NK-92 treated with Interleukin-12 subunit alpha and Interleukin-12 subunit beta, amount 100 ng/mL, for 24 hours (cell line): Measurements from ENCODE around the gene FAH.

Experiments used
- DNase-seq: peaks from one replicate; lab custom pipeline; 2025; lab: John Stamatoyannopoulos, UW

The FAH gene

DNA sequence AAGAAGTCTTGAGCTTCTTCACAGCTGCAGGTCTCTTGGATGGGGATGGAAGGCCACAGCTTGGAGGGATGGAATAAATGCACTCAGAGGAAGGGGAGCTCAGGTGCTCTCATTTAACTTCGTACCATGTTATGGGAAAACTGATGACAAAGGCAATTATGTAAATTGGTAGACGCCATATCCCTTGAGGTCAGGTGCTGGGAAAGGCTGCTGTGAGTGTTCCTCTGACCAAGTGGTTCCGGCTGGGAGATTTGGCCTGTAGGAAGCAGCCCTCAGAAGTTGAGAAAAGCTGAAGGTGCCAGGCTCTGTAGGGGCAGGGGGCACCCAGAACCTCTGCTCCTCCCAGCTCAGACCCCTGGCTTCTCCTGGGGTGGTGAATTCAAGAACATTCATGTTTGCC, 47.1 kb downstream of the FAH start:
- no peak for DNase-seq

DNA sequence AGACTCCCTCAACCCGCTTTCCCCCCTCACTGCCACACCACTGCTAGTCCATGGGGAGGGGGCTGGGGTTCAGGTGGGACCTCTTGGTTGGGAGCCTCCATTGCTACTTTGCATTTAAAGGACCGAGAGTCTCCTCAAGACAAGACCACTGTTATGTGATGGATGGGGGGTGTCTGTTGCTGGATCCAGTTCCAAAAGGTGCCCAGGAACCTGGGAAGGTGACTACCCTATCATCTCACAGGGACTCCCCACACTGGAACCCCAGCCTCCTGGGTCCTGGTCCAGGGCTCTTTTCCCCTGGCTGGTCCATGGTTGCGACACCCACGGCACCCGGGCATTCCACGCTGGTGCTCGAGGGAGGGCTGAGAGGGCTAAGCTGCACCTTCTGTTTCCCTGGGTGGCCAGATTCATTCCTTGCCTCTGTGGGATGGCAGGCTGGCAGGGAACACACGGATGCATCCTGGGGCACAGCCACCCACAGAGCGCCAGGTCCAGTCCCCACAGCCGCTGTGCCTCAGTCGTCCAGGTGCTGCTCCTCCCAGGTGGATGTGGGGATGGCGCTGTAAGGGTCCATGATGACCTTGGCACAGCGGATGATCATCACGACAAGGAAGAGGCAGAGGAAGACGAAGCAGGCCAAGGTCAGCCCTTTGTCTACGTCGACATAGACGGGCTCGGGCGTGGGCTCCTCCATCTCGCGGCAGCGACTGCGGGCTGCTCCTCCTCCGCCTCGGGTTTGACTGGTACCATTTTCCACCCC, 48.6 kb downstream of the FAH start:
- DNase-seq: no peak

DNA sequence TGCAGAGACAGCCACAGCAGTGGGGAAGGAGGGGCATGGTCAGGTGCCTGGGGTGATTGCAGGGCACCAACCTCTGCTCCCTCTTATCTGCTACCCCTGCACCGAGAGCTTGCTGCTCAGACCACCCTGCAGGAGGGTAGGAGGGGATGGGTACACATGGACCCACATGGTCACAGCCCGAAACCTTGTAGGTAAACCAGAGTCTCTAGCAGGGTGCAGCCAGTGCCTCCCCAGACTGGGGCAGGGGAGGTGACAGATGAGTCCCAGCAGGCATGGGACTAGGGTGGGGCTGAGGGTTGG, 49.2 kb downstream of the FAH start:
- DNase-seq: no peak

DNA sequence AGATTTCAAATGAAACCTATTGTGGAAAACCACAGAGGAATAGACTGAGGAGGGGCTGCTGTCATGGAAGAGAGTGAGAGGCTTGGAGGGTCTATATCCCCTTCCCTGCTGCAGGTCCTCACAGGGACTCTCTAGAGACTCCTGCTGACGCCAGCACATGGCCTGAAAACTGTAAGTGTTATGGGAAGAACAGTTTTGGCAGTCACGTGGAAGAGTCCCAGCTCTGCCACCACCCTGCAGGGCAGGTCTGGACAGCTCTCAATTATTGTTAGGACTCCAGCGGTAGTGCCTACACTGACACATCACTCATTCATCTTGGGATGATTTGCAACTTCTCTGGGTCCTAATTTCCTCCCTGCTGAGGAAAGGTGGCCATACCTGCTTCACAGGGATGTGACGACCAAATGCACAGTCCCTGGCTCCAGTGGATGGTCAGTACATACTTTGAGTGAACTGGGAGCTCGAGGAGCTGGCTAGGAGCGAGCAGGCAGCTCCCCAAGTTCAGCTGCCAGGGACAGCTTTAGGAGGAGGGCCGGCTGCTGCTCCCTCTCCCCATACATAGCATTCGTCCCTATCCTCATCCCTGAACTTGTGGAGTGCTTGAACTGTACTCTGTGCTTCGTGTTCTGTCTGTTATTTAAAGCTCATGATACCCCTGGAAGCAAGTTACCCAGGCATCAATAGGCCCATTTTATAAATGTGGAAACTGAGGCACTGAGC, 50.0 kb downstream of the FAH start:
- no peak for DNase-seq

GRCh38 chr15:80203361-80203885, 50.6 kb downstream of the FAH start:
- no peak for DNase-seq

DNA sequence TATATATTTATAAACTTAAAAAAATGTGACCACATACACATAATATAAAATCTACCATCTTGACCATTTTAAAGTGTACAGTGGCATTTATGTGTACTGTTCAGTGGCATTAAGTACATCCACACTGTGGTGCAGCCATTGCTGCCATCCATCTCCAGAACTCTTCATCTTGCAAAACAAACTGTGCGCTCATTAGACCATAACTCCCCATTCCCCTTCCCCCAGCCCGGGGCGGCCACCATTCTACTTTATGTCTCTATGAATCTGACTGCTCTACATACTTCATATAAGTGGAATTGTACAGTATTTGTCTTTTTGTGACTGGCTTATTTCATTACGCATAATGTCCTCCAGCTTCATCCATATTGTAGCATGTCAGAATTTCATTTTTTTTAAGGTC, 51.4 kb downstream of the FAH start:
- DNase-seq: no peak

DNA sequence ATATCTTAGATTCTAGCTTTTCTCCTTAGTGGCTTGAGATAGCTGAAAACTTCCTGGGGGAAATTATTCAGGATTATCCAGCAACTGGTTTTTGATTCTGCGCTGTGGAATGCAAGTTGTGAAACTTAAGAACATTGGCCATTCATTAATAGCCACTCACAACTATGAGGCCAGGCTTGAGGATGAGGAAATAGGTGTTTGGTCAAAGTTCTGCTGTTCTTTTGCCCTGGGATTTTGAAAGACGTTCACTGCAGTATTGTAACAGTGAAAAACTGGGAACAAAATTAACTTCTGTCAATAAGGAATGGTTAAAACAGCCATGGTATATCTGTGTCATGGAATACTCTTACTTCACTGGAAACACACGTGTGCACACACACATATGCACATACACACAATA, 55.1 kb downstream of the FAH start:
- DNase-seq: no peak

DNA sequence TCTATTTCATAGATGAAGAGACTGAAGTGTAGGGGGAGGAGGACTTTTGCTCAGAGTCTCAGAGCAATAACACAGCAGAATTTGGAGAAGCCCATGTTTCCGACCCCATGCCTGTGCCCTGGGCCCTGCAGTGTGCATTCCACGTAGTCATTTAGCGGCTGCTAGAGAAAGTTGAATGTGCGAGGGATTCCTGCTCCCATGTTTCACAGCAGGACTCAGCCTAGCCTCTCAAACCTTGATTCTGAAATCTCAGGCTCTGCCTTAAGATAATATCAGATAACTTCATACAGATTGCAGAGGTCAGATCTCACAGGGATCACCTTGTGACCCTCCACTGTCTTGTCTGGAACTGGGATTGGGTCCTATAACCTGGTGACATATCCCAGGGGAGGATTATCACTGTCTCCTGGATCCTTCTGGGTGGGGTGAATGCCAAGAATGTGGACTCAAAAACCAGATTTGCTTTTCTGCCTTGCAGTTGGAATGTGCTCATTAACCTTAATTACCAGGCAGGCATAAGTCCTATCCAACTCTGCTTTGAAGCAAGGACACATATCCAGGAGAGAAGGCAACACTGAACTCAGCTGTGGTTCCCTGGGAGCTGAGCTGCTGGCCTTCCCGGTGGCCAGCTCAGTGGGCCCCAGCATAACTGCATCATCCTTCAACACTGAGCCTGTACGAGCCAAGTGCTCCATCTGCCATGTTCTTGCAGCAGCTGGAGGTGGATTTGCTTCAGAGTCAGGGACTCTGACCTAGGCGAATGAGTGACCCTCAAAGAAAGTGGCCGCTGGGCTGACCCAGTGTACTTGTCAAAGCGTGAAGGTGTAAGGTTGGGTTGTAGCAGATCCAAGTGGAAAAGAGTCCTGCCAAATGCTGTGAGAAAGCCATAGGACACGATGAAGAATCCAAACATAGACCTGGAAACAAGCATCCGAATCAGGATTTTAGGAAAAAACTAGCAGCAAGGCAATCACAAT, 56.2 kb downstream of the FAH start:
- no peak for DNase-seq

DNA sequence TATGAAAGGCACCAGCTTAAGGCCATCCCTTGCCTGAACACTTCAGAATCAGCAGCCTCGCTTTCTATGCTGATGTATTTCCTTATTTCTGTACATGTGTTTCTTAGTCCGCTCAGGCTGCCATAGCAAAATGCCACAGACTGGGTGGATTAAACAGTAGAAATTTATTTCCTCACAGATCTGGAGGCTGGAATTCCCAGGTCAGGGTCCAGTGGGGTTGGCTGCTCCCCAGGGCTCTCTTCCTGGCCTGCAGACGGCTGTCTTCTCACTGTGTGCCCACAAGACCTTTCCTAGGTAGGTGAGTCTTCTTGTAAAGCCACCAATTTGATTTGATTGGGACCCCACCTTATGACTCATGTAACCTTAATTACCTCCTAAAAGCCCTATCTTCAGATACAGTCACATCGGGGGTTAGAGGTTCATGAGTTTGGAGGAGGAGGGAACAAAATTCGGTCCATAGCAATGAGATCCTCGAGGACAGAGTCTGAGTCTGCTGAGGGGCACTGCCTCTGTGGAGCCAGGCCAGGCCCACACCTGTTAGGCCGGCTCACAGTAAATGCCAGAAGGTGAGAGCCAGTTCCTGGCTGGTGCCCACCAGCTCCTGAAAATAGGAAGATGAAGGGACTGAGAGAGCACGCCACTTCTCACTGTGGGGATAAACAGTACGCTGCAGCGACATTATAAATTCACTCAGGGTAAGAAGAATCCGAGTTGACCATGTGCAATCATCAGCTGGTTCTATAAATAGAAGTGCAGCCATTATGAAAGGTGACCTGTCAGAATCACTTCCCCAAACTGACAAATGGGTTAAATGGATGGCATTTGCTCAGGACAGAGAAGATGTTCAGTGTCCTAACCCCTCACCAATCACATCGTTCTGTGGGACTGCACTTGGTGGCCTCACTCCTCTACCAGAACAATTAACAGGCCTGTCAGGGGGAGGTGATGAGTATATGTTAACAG, 58.1 kb downstream of the FAH start:
- DNase-seq: no peak

GRCh38 chr15:80211976-80212375, 59.2 kb downstream of the FAH start:
- no peak for DNase-seq

- no peak for DNase-seq
These were observed 62.1 kb downstream of the FAH start for GRCh38 chr15:80214910-80215309.

- DNase-seq: no peak
These were observed 63.3 kb downstream of the FAH start for GRCh38 chr15:80216141-80216540.

GRCh38 chr15:80216911-80217310, 64.1 kb downstream of the FAH start:
- DNase-seq: no peak

DNA sequence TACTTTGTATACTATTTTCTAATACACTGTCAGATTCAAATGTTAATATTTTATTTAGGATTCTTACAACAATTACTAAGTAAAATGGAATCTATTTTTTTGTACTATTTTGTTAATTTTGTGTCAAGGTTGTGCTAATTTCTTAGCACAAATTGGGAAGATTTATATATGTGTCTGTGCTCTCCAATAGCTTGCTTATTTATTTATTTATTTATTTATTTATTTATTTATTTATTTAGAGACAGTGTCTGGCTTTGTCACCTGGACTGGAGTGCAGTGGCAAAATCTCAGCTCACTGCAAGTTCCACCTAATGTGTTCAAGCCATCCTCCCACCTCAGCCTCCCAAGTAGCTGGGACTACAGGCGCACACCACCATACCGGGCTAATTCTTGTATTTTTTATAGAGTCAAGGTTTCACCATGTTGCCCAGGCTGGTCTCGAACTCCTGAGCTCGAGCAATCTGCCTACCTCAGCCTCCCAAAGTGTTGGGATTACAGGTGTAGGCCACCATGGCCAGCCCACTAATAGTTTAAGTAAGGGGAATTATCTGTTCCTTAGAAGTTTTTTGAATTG, 64.6 kb downstream of the FAH start:
- no peak for DNase-seq

DNA sequence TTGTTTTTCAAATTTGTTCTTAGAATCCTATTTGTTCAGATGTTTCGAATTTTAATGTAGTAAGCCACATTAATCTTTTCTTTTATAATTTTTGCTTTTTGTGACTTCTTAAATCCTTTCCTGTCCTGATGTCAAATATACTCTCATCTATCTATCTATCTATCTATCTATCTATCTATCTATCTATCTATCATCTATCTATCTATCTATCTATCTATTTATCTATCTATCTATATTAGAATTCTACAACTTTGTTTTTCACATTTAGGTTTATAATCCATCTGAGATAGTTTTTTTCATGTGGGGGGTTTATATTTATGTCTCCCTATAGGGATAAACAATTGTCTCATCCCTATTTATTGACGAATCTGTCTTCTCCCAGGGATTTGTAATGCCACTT, 67.2 kb downstream of the FAH start:
- DNase-seq: no peak

GRCh38 chr15:80228959-80229610, 76.3 kb downstream of the FAH start:
- no peak for DNase-seq

DNA sequence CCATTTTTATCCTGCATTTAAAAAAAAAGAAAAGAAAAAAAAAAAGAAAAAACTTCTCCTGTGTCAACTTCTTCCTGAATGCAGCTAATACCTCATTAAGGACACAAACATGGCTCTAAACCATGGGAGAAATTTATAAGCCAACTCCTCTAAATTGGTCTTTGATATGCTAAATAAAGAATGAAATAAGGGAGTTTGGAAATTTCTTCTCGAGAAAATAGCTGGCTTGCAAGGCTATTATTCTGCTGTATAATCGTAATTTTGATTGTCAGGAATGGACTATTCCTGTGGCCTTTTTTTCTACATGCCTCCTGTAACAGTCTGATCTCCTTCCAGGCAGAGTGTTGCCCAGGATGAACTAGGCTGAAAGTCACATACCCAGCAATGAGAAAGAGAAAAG, 78.6 kb downstream of the FAH start:
- DNase-seq: no peak

DNA sequence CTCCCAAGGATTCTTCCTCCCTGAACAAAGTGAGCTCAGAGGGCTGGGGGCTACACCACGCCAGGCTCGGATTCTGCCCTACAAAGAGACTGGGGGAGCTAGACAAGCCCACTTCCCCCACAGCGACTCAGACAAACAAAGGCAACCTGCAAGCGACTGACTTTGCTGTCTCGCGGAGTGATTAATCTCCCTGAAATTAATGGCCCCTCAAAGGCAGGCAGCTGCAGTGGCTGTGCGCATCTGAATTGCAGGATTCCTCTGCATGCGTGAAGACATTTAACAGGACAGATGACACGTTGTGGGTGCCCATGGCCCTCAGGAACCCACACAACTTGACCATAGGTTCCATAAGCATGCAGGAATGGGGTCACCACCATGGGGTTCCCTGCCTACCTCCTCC, 80.8 kb downstream of the FAH start:
- no peak for DNase-seq

- no peak for DNase-seq
These were observed 82.1 kb downstream of the FAH start for GRCh38 chr15:80234883-80235282.
